Upper lobe of right lung (tissue), 1 donor: Measurements from ENCODE around the gene EFR3B. TPM values are rescaled to one million over a fixed set of nuclear protein-coding genes. Genes with fewer than 3 reads are reported as not detected.

Source experiments
- ATAC-seq: fragments of 200-7000 bp; cut with Tn5 transposase; one replicate; pipeline ENCODE4 v1.9.1; 2020; ENCODE audit warnings: mild to moderate bottlenecking, moderate library complexity
- DNase-seq: peaks from one replicate; pipeline ENCODE4 v3.0.0-alpha.2; 2020
- H3K27ac ChIP-seq: fragments of 200-600 bp; one replicate; pipeline ENCODE4 v1.8.0; 2022
- H3K27me3 ChIP-seq: fragments of 200-600 bp; one replicate; pipeline ENCODE4 v1.8.0; 2022; ENCODE audit warnings: mild to moderate bottlenecking
- H3K36me3 ChIP-seq: fragments of 200-600 bp; one replicate; pipeline ENCODE4 v1.8.0; 2022
- H3K4me1 ChIP-seq: fragments of 200-600 bp; one replicate; pipeline ENCODE4 v1.8.0; 2022
- H3K4me3 ChIP-seq: fragments of 200-600 bp; one replicate; pipeline ENCODE4 v1.8.0; 2022; ENCODE audit warnings: mild to moderate bottlenecking
- H3K9me3 ChIP-seq: fragments of 200-600 bp; one replicate; pipeline ENCODE4 v1.8.0; 2022
- intact Hi-C: fragments of 100-400 bp; cut with DNase I; formaldehyde crosslinking; loops from one replicate; pipeline ENCODE4 v1.11.0; 2022
- total RNA-seq: library from RNA; stranded (reverse); fragmentation: NEBNext Ultra II Directional; extraction: Animal tissue kit (Norgen Biotek cat#: 25700); gene quantifications from one replicate; pipeline ENCODE4 v1.2.1, GENCODE V29; 2021
- TF ChIP-seq, protein P1 (sequence below): fragments of 200-600 bp; IDR thresholded peaks from one replicate; pipeline ENCODE4 v1.8.0; 2022; ENCODE audit warnings: antibody characterized with exemption
- donor health status: DM: no; HTN: yes; CAD: no; lungs with severe emphysema.

EFR3B gene
- total RNA-seq, 1 donor from 2014 or later: 10.7 TPM

DNA sequence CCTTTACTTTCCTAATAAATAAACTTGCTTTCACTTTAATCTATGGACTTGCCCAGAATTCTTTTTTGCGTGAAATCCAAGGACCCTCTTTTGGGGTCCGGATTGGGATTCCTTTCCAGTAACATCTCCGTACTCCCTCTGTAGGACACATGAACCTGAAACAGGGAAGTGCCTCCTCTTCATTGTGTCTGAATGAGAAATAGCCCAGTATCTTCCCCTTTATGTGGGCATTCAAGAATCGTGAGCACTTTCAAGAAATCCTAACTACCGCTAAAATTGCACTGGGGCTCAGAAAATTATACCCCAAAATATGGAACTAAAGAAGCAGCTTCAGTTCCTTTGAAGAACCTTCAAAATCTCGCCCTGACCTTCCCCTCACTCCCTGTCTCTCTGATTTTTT is 134.3 kb downstream of the EFR3B start:
- Histone ChIP-seq H3K36me3 (no peaks in the 10 kb centered on the region), H3K9me3 (no peaks in the 10 kb centered on the region), H3K27ac (no peak overlapping the region), H3K4me1 (no peaks in the 10 kb centered on the region), H3K4me3 (no peak overlapping the region), H3K27me3 (peaks cover 6% of the 10 kb centered on the region)
- intact Hi-C loops: no loop called here
- ATAC-seq (peak; percentile 57), DNase-seq (no peak)
- TF ChIP-seq, protein P1, sequence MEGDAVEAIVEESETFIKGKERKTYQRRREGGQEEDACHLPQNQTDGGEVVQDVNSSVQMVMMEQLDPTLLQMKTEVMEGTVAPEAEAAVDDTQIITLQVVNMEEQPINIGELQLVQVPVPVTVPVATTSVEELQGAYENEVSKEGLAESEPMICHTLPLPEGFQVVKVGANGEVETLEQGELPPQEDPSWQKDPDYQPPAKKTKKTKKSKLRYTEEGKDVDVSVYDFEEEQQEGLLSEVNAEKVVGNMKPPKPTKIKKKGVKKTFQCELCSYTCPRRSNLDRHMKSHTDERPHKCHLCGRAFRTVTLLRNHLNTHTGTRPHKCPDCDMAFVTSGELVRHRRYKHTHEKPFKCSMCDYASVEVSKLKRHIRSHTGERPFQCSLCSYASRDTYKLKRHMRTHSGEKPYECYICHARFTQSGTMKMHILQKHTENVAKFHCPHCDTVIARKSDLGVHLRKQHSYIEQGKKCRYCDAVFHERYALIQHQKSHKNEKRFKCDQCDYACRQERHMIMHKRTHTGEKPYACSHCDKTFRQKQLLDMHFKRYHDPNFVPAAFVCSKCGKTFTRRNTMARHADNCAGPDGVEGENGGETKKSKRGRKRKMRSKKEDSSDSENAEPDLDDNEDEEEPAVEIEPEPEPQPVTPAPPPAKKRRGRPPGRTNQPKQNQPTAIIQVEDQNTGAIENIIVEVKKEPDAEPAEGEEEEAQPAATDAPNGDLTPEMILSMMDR: no peak

DNA sequence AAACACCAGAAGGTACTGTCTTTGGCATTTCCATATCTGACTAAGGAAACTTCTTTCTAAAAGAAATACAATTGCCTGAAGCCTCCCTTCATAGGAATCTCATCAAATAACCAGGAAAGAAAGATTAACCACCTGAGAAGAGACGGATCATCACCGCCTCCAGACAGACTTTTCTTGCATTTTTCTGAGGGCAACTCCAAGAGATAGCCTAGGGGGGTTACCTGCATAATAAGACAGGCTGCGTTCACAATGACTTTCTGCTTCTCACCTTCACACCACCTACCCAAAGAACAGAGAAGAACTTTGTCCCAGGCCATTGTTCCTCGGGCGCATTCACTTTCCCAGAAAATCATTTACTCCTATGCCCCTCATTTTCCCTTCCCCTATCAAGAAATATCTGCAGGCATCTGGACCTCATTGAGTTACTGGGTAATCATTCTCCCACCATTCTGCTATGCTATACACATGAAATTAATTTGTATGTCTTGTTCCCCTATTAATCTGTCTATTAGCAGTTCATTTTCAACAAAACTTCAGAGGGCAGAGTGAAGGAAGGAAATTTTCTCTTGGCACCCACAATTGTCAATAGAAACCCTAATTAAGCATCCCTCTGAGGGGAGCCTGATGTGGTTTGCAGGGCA is 134.8 kb downstream of the EFR3B start:
- intact Hi-C loops: no loop called here
- ATAC-seq (no peak), DNase-seq (no peak)
- Histone ChIP-seq H3K4me1 (no peaks in the 10 kb centered on the region), H3K4me3 (no peak overlapping the region), H3K36me3 (no peaks in the 10 kb centered on the region), H3K27ac (no peak overlapping the region), H3K27me3 (peaks cover 3% of the 10 kb centered on the region), H3K9me3 (no peaks in the 10 kb centered on the region)
- TF ChIP-seq, protein P1: no peak

DNA sequence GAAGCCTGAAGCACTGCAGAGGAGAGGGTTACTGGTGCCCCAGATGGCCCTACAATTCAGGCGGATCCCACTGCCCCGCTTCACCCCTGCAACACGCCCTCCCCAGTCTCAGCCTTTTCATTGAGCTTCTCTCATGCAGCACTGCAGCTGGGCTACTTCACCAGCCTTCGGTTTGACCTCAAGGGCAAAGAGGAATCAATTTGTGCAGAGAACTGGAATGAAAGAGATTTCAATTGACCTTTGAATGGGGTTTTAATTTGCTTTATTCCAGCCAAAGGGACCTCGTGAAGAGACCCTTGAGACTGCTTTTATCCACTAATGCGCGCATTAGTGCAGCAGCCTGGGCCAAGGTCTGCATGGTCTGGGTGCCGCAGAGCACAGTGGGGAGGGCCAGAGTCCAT is 135.3 kb downstream of the EFR3B start:
- DNase-seq (no peak), ATAC-seq (no peak)
- H3K4me1 ChIP-seq: no peaks in the 10 kb centered on the region
- H3K27ac ChIP-seq: no peak overlapping the region
- intact Hi-C loops: no loop called here
- no peaks in the 10 kb centered on the region for H3K9me3 ChIP-seq
- TF ChIP-seq, protein P1: no peak
- H3K27me3 ChIP-seq: peaks cover 3% of the 10 kb centered on the region
- H3K36me3 ChIP-seq: no peaks in the 10 kb centered on the region
- H3K4me3 ChIP-seq: no peak overlapping the region

DNA sequence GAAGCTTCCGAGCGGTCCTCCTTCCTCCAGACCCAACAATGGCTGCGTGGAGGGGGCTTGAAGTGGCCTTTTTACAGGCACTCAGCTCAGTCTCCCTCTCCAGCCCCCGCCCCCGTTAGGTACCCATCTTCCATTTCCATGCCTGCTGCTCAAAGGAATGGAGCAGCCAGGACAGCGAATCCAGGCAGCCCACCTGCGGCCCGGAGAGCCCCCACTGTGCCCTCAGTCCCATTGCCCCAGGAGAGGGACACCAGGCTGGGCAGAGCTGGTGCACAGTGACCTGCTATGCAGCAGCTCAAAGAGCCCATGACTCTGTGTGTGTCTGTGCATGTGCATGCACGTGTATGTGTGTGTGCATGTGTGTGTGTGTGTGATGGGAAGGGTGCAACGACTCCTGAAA is 137.1 kb downstream of the EFR3B start:
- H3K27me3 ChIP-seq: peaks cover 3% of the 10 kb centered on the region
- intact Hi-C loops: no loop called here
- no peaks in the 10 kb centered on the region for H3K4me1 ChIP-seq
- TF ChIP-seq, protein P1: no peak
- H3K4me3 ChIP-seq: no peak overlapping the region
- no peaks in the 10 kb centered on the region for H3K9me3 ChIP-seq
- no peaks in the 10 kb centered on the region for H3K36me3 ChIP-seq
- no peak overlapping the region for H3K27ac ChIP-seq
- ATAC-seq (no peak), DNase-seq (peak; percentile 40)

DNA sequence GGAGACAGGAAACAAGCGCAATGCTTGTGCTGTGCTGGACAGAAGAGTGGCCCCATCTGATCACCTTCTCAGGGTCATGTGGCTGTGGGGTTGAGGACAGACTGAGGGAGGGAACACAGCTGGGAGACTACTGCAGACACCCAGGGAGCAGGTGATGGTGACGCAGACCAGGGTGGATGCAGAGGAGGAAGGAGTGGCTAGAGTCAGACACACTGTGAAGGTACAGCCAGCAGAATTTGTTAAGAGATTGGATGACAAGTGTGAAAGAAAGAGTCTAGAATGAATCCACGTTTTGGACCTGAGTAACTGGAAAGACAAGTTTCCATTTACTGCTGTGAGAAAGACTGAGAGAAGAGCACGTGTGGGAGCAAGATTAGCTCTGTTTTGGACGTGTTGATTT is 142.4 kb downstream of the EFR3B start:
- ATAC-seq (peak; percentile 31), DNase-seq (no peak)
- Histone ChIP-seq H3K36me3 (no peaks in the 10 kb centered on the region), H3K4me3 (no peak overlapping the region), H3K9me3 (no peaks in the 10 kb centered on the region), H3K27me3 (no peaks in the 10 kb centered on the region), H3K27ac (no peak overlapping the region), H3K4me1 (no peaks in the 10 kb centered on the region)
- intact Hi-C loops: no loop called here
- TF ChIP-seq, protein P1: no peak
